SU-DHL-6 (cell line): ENCODE data around the gene NBEA.

ENCODE experiments used
- H2AFZ ChIP-seq: fragments of 200-600 bp; sonication (generic); 2 replicates; pipeline ENCODE4 v1.6.1; 2014; ENCODE audit warnings: low read depth, mild to moderate bottlenecking, moderate library complexity, mixed read lengths, antibody characterized with exemption, low read length; ENCODE audit not compliant: severe bottlenecking
- H3F3A ChIP-seq: fragments of 200-600 bp; shearing (Covaris generic); 2 replicates; pipeline ENCODE4 v1.6.0; 2016; ENCODE audit warnings: antibody characterized with exemption, mild to moderate bottlenecking; ENCODE audit not compliant: insufficient read depth
- H3K27ac ChIP-seq: fragments of 200-600 bp; sonication (generic); 2 replicates; pipeline ENCODE4 v1.5.1; 2016; ENCODE audit warnings: low read depth, mild to moderate bottlenecking, low read length, moderate library complexity, mixed read lengths
- H3K27me3 ChIP-seq: fragments of 200-600 bp; sonication (generic), shearing (Covaris generic); 2 replicates; pipeline ENCODE4 v1.6.0; 2014; ENCODE audit warnings: mild to moderate bottlenecking, low read length
- H3K36me3 ChIP-seq: fragments of 200-600 bp; sonication (generic); 2 replicates; pipeline ENCODE4 v1.6.1; 2014; ENCODE audit warnings: mild to moderate bottlenecking, low read length, mixed read lengths
- H3K4me2 ChIP-seq: fragments of 300-600, 200-600 bp; shearing (Covaris generic), sonication (generic); 2 replicates; pipeline ENCODE4 v1.6.0; 2014; ENCODE audit warnings: low read length, low read depth, mild to moderate bottlenecking; ENCODE audit not compliant: poor library complexity, severe bottlenecking
- H3K4me3 ChIP-seq: fragments of 200-600 bp; sonication (generic); 2 replicates; pipeline ENCODE4 v1.5.1; 2014; ENCODE audit warnings: antibody characterized with exemption, low read length, mild to moderate bottlenecking, mixed read lengths; ENCODE audit not compliant: insufficient read depth, poor library complexity, severe bottlenecking
- H3K79me2 ChIP-seq: fragments of 200-600 bp; sonication (generic); 2 replicates; pipeline ENCODE4 v1.6.1; 2014; ENCODE audit warnings: mild to moderate bottlenecking, low read length, moderate library complexity; ENCODE audit not compliant: insufficient read depth
- H3K9ac ChIP-seq: fragments of 200-600 bp; sonication (generic); 2 replicates; pipeline ENCODE4 v1.7.0; 2014; ENCODE audit warnings: mild to moderate bottlenecking, low read length
- H3K9me2 ChIP-seq: fragments of 200-600 bp; sonication (generic); replicated peaks from 2 replicates; pipeline ENCODE4 v1.6.1; 2014; ENCODE audit warnings: low read length; ENCODE audit not compliant: insufficient read depth
- H3K9me3 ChIP-seq: fragments of 200-600 bp; sonication (generic); 2 replicates; pipeline ENCODE4 v1.6.1; 2014; ENCODE audit warnings: low read length, mixed read lengths; ENCODE audit not compliant: insufficient read depth
- H4K20me1 ChIP-seq: fragments of 200-600 bp; sonication (generic); 2 replicates; pipeline ENCODE4 v1.6.1; 2014; ENCODE audit warnings: low read depth, mild to moderate bottlenecking, antibody characterized with exemption, low read length, moderate library complexity, mixed read lengths
- EZH2phosphoT487 ChIP-seq: fragments of 200-600 bp; sonication (generic), shearing (Covaris generic); conservative IDR thresholded peaks from 2 replicates; pipeline ENCODE4 v1.6.1; 2018; ENCODE audit warnings: mild to moderate bottlenecking, antibody characterized with exemption, low read length, moderate library complexity, mixed read lengths
- TF ChIP-seq, protein P1 (sequence below): fragments of 200-600 bp; sonication (generic); IDR thresholded peaks from one replicate; pipeline ENCODE4 v1.5.1; 2017; ENCODE audit warnings: antibody characterized with exemption, mild to moderate bottlenecking, low read length, moderate library complexity; ENCODE audit not compliant: insufficient read depth, poor library complexity, severe bottlenecking

NBEA gene

GRCh38 chr13:35139591-35139990 lies 197.5 kb downstream of the NBEA start:
- no peaks in the 10 kb centered on the region for H3K9me3 ChIP-seq
- H4K20me1 ChIP-seq = no peaks in the 10 kb centered on the region
- TF ChIP-seq EZH2phosphoT487 = no peak
- TF ChIP-seq, protein P1, sequence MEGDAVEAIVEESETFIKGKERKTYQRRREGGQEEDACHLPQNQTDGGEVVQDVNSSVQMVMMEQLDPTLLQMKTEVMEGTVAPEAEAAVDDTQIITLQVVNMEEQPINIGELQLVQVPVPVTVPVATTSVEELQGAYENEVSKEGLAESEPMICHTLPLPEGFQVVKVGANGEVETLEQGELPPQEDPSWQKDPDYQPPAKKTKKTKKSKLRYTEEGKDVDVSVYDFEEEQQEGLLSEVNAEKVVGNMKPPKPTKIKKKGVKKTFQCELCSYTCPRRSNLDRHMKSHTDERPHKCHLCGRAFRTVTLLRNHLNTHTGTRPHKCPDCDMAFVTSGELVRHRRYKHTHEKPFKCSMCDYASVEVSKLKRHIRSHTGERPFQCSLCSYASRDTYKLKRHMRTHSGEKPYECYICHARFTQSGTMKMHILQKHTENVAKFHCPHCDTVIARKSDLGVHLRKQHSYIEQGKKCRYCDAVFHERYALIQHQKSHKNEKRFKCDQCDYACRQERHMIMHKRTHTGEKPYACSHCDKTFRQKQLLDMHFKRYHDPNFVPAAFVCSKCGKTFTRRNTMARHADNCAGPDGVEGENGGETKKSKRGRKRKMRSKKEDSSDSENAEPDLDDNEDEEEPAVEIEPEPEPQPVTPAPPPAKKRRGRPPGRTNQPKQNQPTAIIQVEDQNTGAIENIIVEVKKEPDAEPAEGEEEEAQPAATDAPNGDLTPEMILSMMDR = no peak
- no peaks in the 10 kb centered on the region for H3K9me2 ChIP-seq
- no peaks in the 10 kb centered on the region for H3F3A ChIP-seq
- no peaks in the 10 kb centered on the region for H3K79me2 ChIP-seq
- H3K27ac ChIP-seq = no peak overlapping the region
- H3K27me3 ChIP-seq = no peaks in the 10 kb centered on the region
- no peak overlapping the region for H3K4me2 ChIP-seq
- no peak overlapping the region for H3K9ac ChIP-seq
- H2AFZ ChIP-seq = no peak overlapping the region
- no peaks in the 10 kb centered on the region for H3K36me3 ChIP-seq
- H3K4me3 ChIP-seq = no peak overlapping the region

- no peaks in the 10 kb centered on the region for H3F3A ChIP-seq
- no peak overlapping the region for H3K27ac ChIP-seq
- TF ChIP-seq, protein P1 = no peak
- TF ChIP-seq EZH2phosphoT487 = no peak
- H3K4me2 ChIP-seq = no peak overlapping the region
- H3K9me3 ChIP-seq = no peaks in the 10 kb centered on the region
- H4K20me1 ChIP-seq = no peaks in the 10 kb centered on the region
- no peaks in the 10 kb centered on the region for H3K27me3 ChIP-seq
- H3K79me2 ChIP-seq = no peaks in the 10 kb centered on the region
- no peaks in the 10 kb centered on the region for H3K9me2 ChIP-seq
- H3K9ac ChIP-seq = no peak overlapping the region
- no peak overlapping the region for H3K4me3 ChIP-seq
- H3K36me3 ChIP-seq = no peaks in the 10 kb centered on the region
- no peak overlapping the region for H2AFZ ChIP-seq
Measured at GRCh38 chr13:35140321-35140720, 198.3 kb downstream of the NBEA start.

- H3K27me3 ChIP-seq = no peaks in the 10 kb centered on the region
- no peak overlapping the region for H3K27ac ChIP-seq
- TF ChIP-seq EZH2phosphoT487 = no peak
- TF ChIP-seq, protein P1 = no peak
- no peak overlapping the region for H2AFZ ChIP-seq
- no peaks in the 10 kb centered on the region for H4K20me1 ChIP-seq
- no peaks in the 10 kb centered on the region for H3K79me2 ChIP-seq
- H3K9me2 ChIP-seq = no peaks in the 10 kb centered on the region
- no peak overlapping the region for H3K9ac ChIP-seq
- no peaks in the 10 kb centered on the region for H3K36me3 ChIP-seq
- H3K4me2 ChIP-seq = no peak overlapping the region
- no peak overlapping the region for H3K4me3 ChIP-seq
- H3F3A ChIP-seq = no peaks in the 10 kb centered on the region
- no peaks in the 10 kb centered on the region for H3K9me3 ChIP-seq
Measured at GRCh38 chr13:35140831-35141230, 198.8 kb downstream of the NBEA start.

DNA sequence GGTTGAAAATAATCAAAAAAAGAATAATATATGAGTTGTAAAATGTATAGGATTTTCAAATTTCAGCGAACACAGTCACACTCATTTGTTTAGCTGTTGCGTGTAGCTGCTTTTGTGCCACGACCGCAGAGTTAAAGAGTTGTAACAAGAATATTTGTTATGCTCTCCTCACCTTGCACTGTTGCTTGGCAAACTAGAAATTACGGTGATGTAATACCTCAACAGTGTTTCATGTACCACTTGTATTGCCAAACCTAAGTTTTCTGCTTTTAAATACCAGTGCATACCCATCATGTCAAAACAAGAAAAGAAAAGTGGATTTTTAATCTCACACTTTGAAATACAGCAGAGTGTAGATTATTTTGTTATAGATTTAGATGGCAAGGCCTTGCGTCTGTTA lies 201.1 kb downstream of the NBEA start:
- Histone ChIP-seq H2AFZ (no peak overlapping the region), H3K9me3 (no peaks in the 10 kb centered on the region), H3K27me3 (no peaks in the 10 kb centered on the region), H3K9ac (no peak overlapping the region), H3F3A (no peaks in the 10 kb centered on the region), H3K4me3 (no peak overlapping the region), H3K9me2 (no peaks in the 10 kb centered on the region), H4K20me1 (no peaks in the 10 kb centered on the region), H3K36me3 (no peaks in the 10 kb centered on the region), H3K27ac (no peak overlapping the region), H3K79me2 (no peaks in the 10 kb centered on the region), H3K4me2 (no peak overlapping the region)
- no peak for TF ChIP-seq EZH2phosphoT487
- TF ChIP-seq, protein P1 = no peak
